K562 (cell line): Measurements from ENCODE around the gene FRYL. TPM values are rescaled to one million over a fixed set of nuclear protein-coding genes. Genes with fewer than 3 reads are reported as not detected.

ENCODE experiments used
- ATAC-seq: fragments of 200-7000 bp; cut with Tn5 transposase; 3 replicates; pipeline ENCODE4 v1.9.1; 2020; ENCODE audit warnings: moderate library complexity
- BruUV-seq: library from RNA; stranded (reverse); fragments of 400-500 nt; replicated peaks from 2 replicates; lab custom pipeline; 2021; lab: Mats Ljungman, UMichigan
- CTCF ChIA-PET: fragments of 300-600 bp; formaldehyde crosslinking; extraction: SDS; loops from one replicate; lab custom pipeline; 2021; ENCODE audit warnings: low intra/inter-chr PET ratio; lab: Yijun Ruan, JAX
- POLR2A ChIA-PET: fragments of 300-600, 350-650 bp; sonication (Branson Sonifier 250); formaldehyde crosslinking; extraction: SDS; loops from one replicate; lab custom pipeline; 2021; ENCODE audit warnings: antibody characterized with exemption, inconsistent platforms; lab: Yijun Ruan, JAX
- DNase-seq, 4 experiments: peaks; one replicate each; pipeline versions ENCODE4 v3.0.0 to v3.0.0-alpha.2; 2011 to 2018; ENCODE audit warnings: low spot score in 3 of 4, mixed read lengths in 3 of 4; ENCODE audit errors: extremely low read depth in 1 of 4
- FAIRE-seq: peaks from 2 replicates; lab custom pipeline; 2011; peaks lifted over from hg19 to GRCh38; lab: Jason Lieb, UNC
- H2AFZ ChIP-seq: 2 replicates; pipeline ENCODE4 v1.6.0; 2011; ENCODE audit warnings: low read depth, low read length, control low read depth, inconsistent platforms
- H3K27ac ChIP-seq: fragments of 200-600 bp; 3 replicates; pipeline ENCODE4 v1.8.0; 2011; ENCODE audit warnings: low read depth, mild to moderate bottlenecking, control low read depth, inconsistent platforms, low read length, moderate library complexity, mixed read lengths; ENCODE audit errors: extremely low read depth
- H3K27me3 ChIP-seq, 2 experiments: fragments of 300-600 bp in 1 of 2; 2 replicates in 1 of 2; 3 replicates in 1 of 2; pipeline versions ENCODE4 v1.6.0 to v1.8.0; 2011; ENCODE audit warnings: inconsistent platforms in 2 of 2, low read length in 2 of 2, mild to moderate bottlenecking in 1 of 2, mixed read lengths in 1 of 2, moderate library complexity in 1 of 2; ENCODE audit not compliant: control insufficient read depth in 2 of 2, insufficient read depth in 2 of 2
- H3K36me3 ChIP-seq: fragments of 300-600 bp; 3 replicates; pipeline ENCODE4 v1.8.0; 2011; ENCODE audit warnings: mild to moderate bottlenecking, low read length, inconsistent platforms; ENCODE audit not compliant: control insufficient read depth, insufficient read depth
- H3K4me1 ChIP-seq, 2 experiments: fragments of 200-600 bp in 1 of 2; replicated peaks in 1 of 2; 2 replicates in 1 of 2; 3 replicates in 1 of 2; pipeline versions ENCODE4 v1.5.1 to v1.8.0; 2011; ENCODE audit warnings: inconsistent platforms in 2 of 2, low read length in 2 of 2, mild to moderate bottlenecking in 1 of 2, mixed read lengths in 1 of 2, moderate library complexity in 1 of 2; ENCODE audit not compliant: control insufficient read depth in 2 of 2, insufficient read depth in 2 of 2
- H3K4me2 ChIP-seq: 2 replicates; pipeline ENCODE4 v1.6.1; 2011; ENCODE audit warnings: low read length, control low read depth, inconsistent platforms, mixed read lengths; ENCODE audit not compliant: insufficient read depth
- H3K4me3 ChIP-seq: fragments of 200-600 bp; sonication (generic), shearing (Covaris generic); 2 replicates; pipeline ENCODE4 v1.5.1; 2016; ENCODE audit warnings: control low read depth, inconsistent platforms
- H3K79me2 ChIP-seq: fragments of 200-600 bp; 3 replicates; pipeline ENCODE4 v1.8.0; 2011; ENCODE audit warnings: low read length, inconsistent platforms; ENCODE audit not compliant: control insufficient read depth, insufficient read depth
- H3K9ac ChIP-seq, 2 experiments: 2 replicates each; pipeline versions ENCODE4 v1.6.0 to v1.6.1; 2011; ENCODE audit warnings: low read depth in 2 of 2, low read length in 2 of 2, control low read depth in 1 of 2, inconsistent platforms in 1 of 2, mild to moderate bottlenecking in 1 of 2, mixed read lengths in 1 of 2; ENCODE audit not compliant: insufficient read depth in 1 of 2
- H3K9me1 ChIP-seq: one replicate; pipeline ENCODE4 v1.6.0; 2011; ENCODE audit warnings: inconsistent platforms, mild to moderate bottlenecking, low read length, moderate library complexity; ENCODE audit not compliant: control insufficient read depth, insufficient read depth
- H3K9me3 ChIP-seq: replicated peaks from 2 replicates; pipeline ENCODE4 v1.5.1; 2011; ENCODE audit warnings: low read depth, low read length, inconsistent platforms; ENCODE audit not compliant: control insufficient read depth, insufficient read depth
- H4K20me1 ChIP-seq: replicated peaks from 2 replicates; pipeline ENCODE4 v1.6.1; 2011; ENCODE audit warnings: low read length, inconsistent platforms, mixed read lengths; ENCODE audit not compliant: control insufficient read depth, insufficient read depth
- ATF2 ChIP-seq: sonication (generic); formaldehyde crosslinking; IDR thresholded peaks from 2 replicates; pipeline ENCODE4 v1.8.1; 2022; ENCODE audit warnings: missing genetic modification reagents
- E4F1 ChIP-seq: fragments of 250-450 bp; sonication (Bioruptor Pico); IDR thresholded peaks from 2 replicates; pipeline ENCODE4 v1.5.0; 2021; ENCODE audit warnings: mild to moderate bottlenecking, borderline replicate concordance
- GABPA ChIP-seq: fragments of 200-800 bp; sonication (Bioruptor generic); conservative IDR thresholded peaks from 2 replicates; pipeline ENCODE4 v1.6.1; 2016; ENCODE audit warnings: low read depth, missing genetic modification characterization, missing compliant biosample characterization
- MED1 ChIP-seq: sonication (generic); formaldehyde crosslinking; IDR thresholded peaks from 2 replicates; pipeline ENCODE4 v1.8.1; 2023; ENCODE audit warnings: missing genetic modification reagents, borderline replicate concordance
- POLR3A ChIP-seq: IDR thresholded peaks from 2 replicates; pipeline ENCODE4 v1.6.1; 2011; ENCODE audit warnings: borderline replicate concordance, mild to moderate bottlenecking, moderate library complexity; ENCODE audit not compliant: insufficient read length, insufficient read depth; ENCODE audit errors: extremely low read depth
- WGBS: fragments of 100-300 bp; shearing (Covaris generic); methylation state at CpG from one replicate; pipeline ENCODE4 v1.1.6; 2016; ENCODE audit warnings: low coverage, mixed read lengths; ENCODE audit not compliant: insufficient coverage; ENCODE audit errors: missing lambda C conversion rate; 5-methylcytosine and 5-hydroxymethylcytosine counted together
- in situ Hi-C: fragments of 300-500 bp; cut with MboI; formaldehyde crosslinking; loops from 4 replicates; pipeline ENCODE4 v1.15.0; 2018; ENCODE audit warnings: inconsistent platforms, mixed read lengths
- intact Hi-C: fragments of 100-400 bp; cut with micrococcal nuclease; formaldehyde crosslinking; loops from 2 replicates; pipeline ENCODE4 v1.14.2; 2022
- polyA plus RNA-seq, 8 experiments: library from polyadenylated mRNA; depleted of rRNA in 4 of 8; stranded (reverse) in 5 of 8; unstranded in 3 of 8; fragments of >200 nt; fragmentation: Nextera tagmentation in 2 of 8; fragmentation: Illumina TruSeq in 1 of 8; extraction: Ambion mirVana in 2 of 8; extraction: Trizol in 1 of 8; gene quantifications; 2 replicates each; pipeline versions ENCODE4 v1.2.1 to v1.2.3, GENCODE V29; 2011 to 2014; ENCODE audit warnings: inconsistent platforms in 1 of 8, missing spikeins in 1 of 8
- total RNA-seq, 7 experiments: library from RNA; depleted of rRNA in 6 of 7; stranded (reverse); fragments of >200 nt in 6 of 7; fragmentation: Illumina TruSeq in 2 of 7; extraction: Trizol in 2 of 7; gene quantifications; 2 replicates each; pipeline versions ENCODE4 v1.2.1 to v1.2.3, GENCODE V29; 2011 to 2021; ENCODE audit warnings: low replicate concordance in 1 of 7

The FRYL gene
- total and polyA plus RNA-seq, 9 of the 15 experiments (the other 6 are each of a cell fraction or from before 2014, with no cell fraction given) = 7.2 to 34.9 (median 15.9) TPM

GRCh38 chr4:48827622-48828021 lies 47.5 kb upstream of the FRYL start:
- no peak for FAIRE-seq
- in situ Hi-C loops = no loop called here
- Histone ChIP-seq H3K79me2 (peaks cover 17% of the 10 kb centered on the region), H3K27me3 (no peaks in the 10 kb centered on the region), H3K36me3 (peaks cover 2% of the 10 kb centered on the region), H3K9me3 (0 out of 2 replicates have a peak, but pooled peaks cover 3% of the 10 kb centered on the region), H4K20me1 (no peaks in the 10 kb centered on the region), H2AFZ (no peak overlapping the region), H3K4me2 (no peak overlapping the region), H3K9me1 (no peaks in the 10 kb centered on the region), H3K4me1 (peaks cover 6% of the 10 kb centered on the region in 2 experiments; a peak in 3 of 5 replicates), H3K4me3 (no peak overlapping the region), H3K27ac (no peak overlapping the region), H3K9ac (no peak overlapping the region)
- ChIA-PET CTCF (no interaction called here), POLR2A (no interaction called here)
- intact Hi-C loops = no loop called here
- BruUV-seq = no TSS peak
- no peak for DNase-seq
- no peak for TF ChIP-seq E4F1 (CRISPR knock-in tag)
- no peak for TF ChIP-seq GABPA
- no peak for TF ChIP-seq MED1
- TF ChIP-seq POLR3A = no peak
- no peak for TF ChIP-seq ATF2 (CRISPR knock-in tag)
- no peak for ATAC-seq
- WGBS = 58% methylated on average over 5 of the region's 5 CpGs
